IgD-negative memory B cell (primary cell): ENCODE data around the gene DMBX1. TPM values are rescaled to one million over a fixed set of nuclear protein-coding genes. Genes with fewer than 3 reads are reported as not detected.
A peak's percentile ranks its signal among the peaks of the same experiment; 100 is the strongest.

ENCODE experiments used
- H3K27ac Mint-ChIP-seq, 3 donors: one replicate each; pipeline ENCODE4 v1.8.0; 2020 to 2022; ENCODE audit warnings: mild to moderate bottlenecking in 3 of 3, mixed read lengths in 3 of 3, moderate library complexity in 1 of 3
- H3K27me3 Mint-ChIP-seq: one replicate; pipeline ENCODE4 v1.8.0; 2021; ENCODE audit warnings: mixed read lengths
- H3K36me3 Mint-ChIP-seq: one replicate; pipeline ENCODE4 v1.8.0; 2020; ENCODE audit warnings: mild to moderate bottlenecking, mixed read lengths
- H3K4me1 Mint-ChIP-seq, 3 donors: one replicate each; pipeline ENCODE4 v1.8.0; 2020 to 2022; ENCODE audit warnings: mixed read lengths in 3 of 3, mild to moderate bottlenecking in 1 of 3
- H3K4me3 Mint-ChIP-seq, 4 donors: one replicate each; pipeline ENCODE4 v1.8.0; 2020 to 2022; ENCODE audit warnings: mild to moderate bottlenecking in 4 of 4, mixed read lengths in 4 of 4, moderate library complexity in 3 of 4
- H3K9me3 Mint-ChIP-seq, 3 donors: one replicate each; pipeline ENCODE4 v1.8.0; 2020 to 2021; ENCODE audit warnings: mixed read lengths in 3 of 3, mild to moderate bottlenecking in 1 of 3
- polyA plus RNA-seq: library from polyadenylated mRNA; unstranded; fragments of 300-500 nt; fragmentation: Illumina TruSeq; gene quantifications from one replicate; pipeline ENCODE4 v1.2.3, GENCODE V29; 2021

The DMBX1 gene
- polyA plus RNA-seq, 1 donor from 2014 or later: not detected

DNA sequence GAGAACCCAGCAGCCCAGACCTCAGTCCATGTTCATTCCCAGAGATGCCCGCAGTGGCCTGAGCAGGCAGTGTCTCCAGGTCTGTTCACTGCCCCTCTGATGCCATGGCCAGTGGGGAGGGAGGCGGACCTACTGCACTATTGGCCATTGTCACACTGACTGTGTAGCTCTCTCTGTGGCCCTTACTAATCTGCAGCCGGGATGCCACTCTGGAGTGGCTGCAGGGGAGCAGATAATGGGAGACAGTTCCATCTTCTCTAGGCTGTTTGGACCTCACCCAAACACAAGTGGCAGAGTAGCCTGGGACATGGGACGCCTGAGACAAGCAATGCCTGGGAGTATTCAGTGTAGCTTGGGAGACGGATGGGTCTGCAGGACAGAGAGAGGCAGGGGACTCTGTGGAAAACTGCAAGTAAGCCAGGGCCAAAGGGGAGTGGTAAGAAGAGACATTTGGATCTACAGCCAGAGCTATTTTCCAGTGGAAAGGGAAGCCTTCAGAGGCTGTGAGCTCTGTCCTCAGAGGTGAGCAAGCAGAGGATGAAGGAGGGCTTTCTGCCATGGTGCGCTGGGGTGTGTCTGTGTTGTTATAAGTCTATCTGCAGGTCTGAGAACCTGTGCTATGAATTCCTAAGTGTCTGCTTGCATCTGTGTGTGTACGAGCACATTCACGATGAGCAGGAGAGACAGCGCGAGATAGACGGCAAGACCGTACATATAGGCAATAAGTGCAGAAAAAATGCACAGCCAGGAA, 26.7 kb downstream of the DMBX1 start:
- H3K4me3 Mint-ChIP-seq: no peak overlapping the region
- no peak overlapping the region for H3K27ac Mint-ChIP-seq
- H3K9me3 Mint-ChIP-seq: no peaks in the 10 kb centered on the region
- peaks cover 39% of the 10 kb centered on the region for H3K27me3 Mint-ChIP-seq
- H3K36me3 Mint-ChIP-seq: no peaks in the 10 kb centered on the region
- peaks cover 0 to 2% (median 2%) of the 10 kb centered on the region in 3 donors for H3K4me1 Mint-ChIP-seq

- Mint-ChIP-seq H3K27ac (no peak overlapping the region), H3K36me3 (no peaks in the 10 kb centered on the region), H3K4me1 (peaks cover 0 to 5% (median 2%) of the 10 kb centered on the region in 3 donors), H3K9me3 (no peaks in the 10 kb centered on the region), H3K27me3 (peaks cover 35% of the 10 kb centered on the region), H3K4me3 (no peak overlapping the region)
Observed at GRCh38 chr1:46517010-46517600, 27.5 kb downstream of the DMBX1 start.

GRCh38 chr1:46517932-46518498, 28.4 kb downstream of the DMBX1 start:
- Mint-ChIP-seq H3K4me1 (peaks cover 0 to 5% (median 2%) of the 10 kb centered on the region in 3 donors), H3K27ac (no peak overlapping the region), H3K36me3 (no peaks in the 10 kb centered on the region), H3K9me3 (no peaks in the 10 kb centered on the region), H3K27me3 (peaks cover 34% of the 10 kb centered on the region), H3K4me3 (no peak overlapping the region)

- Mint-ChIP-seq H3K4me3 (no peak overlapping the region), H3K27ac (no peak overlapping the region), H3K4me1 (peaks cover 0 to 5% (median 2%) of the 10 kb centered on the region in 3 donors), H3K36me3 (no peaks in the 10 kb centered on the region), H3K27me3 (peaks cover 32% of the 10 kb centered on the region), H3K9me3 (no peaks in the 10 kb centered on the region)
Observed at GRCh38 chr1:46519209-46519608, 29.6 kb downstream of the DMBX1 start.

DNA sequence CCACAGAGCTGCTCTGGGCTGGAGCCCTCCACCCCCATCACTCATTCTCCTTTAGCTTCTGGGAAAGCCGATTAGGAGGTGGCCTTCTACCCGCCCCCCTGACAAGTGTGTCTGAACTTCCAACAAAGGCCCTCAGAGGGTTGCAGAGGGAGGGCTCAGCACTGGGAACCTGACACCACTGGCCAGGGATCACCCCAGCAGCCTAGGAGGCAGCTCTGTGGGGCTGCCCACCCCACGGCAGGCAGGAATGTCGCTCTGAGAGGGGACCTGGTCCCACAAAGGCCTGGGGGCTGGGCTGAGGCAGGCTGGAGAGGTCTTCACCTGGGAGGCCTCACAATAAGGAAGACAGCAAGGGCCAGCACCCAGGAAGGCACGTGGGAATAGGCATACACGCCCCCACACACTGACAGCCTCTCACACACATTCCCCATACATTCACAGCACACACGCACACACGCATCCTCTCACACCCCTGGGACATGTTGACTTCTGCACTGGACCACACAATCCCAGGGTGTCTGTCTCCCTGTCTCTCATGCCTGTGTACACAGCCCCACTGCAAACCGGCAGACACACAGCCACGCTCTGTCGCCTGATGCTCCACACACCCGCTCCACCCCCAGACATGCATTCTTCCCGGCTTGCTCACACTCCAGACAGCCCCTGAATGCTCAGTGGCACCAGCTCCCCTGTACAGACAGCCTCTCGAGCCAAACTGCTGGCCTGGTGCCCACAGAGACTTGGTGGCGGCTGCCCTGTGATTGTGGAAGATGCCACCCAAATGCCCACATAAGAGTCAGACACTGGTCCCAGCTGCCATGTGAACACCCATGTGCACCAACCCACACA, 30.7 kb downstream of the DMBX1 start:
- H3K27ac Mint-ChIP-seq: no peak overlapping the region

GRCh38 chr1:46521414-46521813, 31.8 kb downstream of the DMBX1 start:
- H3K36me3 Mint-ChIP-seq: no peaks in the 10 kb centered on the region
- peak overlapping the region in 1 of 3 donors; percentile 93 for H3K27ac Mint-ChIP-seq
- peaks cover 0 to 5% (median 0%) of the 10 kb centered on the region in 3 donors for H3K4me1 Mint-ChIP-seq
- peaks cover 44% of the 10 kb centered on the region for H3K27me3 Mint-ChIP-seq
- peaks cover 0 to 2% (median 0%) of the 10 kb centered on the region in 3 donors for H3K9me3 Mint-ChIP-seq
- H3K4me3 Mint-ChIP-seq: no peak overlapping the region

More for the DNA sequence above, 30.7 kb downstream of the DMBX1 start:
- peaks cover 34% of the 10 kb centered on the region for H3K27me3 Mint-ChIP-seq
- H3K9me3 Mint-ChIP-seq: no peaks in the 10 kb centered on the region
- H3K36me3 Mint-ChIP-seq: no peaks in the 10 kb centered on the region
- H3K4me1 Mint-ChIP-seq: peaks cover 0 to 5% (median 0%) of the 10 kb centered on the region in 3 donors
- no peak overlapping the region for H3K4me3 Mint-ChIP-seq

DNA sequence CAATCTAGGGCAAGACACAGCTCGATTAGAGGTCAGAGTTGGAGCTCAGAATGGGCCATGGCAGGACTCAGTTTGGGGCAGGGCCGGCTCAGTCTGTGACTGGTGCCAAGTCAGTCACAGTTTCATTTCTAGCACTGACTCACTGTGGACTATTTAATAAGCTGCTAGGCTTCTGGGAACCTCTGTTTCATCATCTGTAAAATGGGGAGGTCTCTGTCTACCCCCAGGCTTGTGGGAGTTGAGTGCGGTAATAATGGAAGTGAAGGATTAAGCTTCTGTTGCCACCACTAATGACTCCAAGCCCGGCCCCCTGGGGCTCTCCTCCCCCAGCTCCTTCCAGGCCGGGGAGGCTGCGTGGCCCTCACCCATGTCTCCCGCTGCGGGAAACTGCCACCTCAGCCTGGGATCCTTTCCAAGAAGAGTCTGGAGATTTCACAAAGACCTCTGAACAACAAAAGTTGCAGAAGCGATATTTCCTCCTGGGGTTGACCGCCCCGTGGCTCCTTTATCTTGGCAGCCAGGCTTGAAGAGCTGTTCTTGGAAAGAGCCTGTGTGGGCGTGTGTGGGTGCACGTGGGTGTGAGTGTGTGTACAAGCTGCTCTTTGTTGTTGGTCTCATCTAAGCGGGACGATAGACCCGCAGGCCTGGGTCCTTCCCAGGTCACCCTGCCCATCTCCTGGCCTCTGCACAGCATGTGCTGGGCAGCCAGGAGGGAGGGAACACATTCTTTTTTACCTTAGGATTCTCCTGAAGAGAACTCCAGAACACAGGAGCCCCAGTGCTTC, 32.7 kb downstream of the DMBX1 start:
- Mint-ChIP-seq H3K9me3 (peaks cover 0 to 2% (median 0%) of the 10 kb centered on the region in 3 donors), H3K27me3 (peaks cover 47% of the 10 kb centered on the region), H3K4me1 (peaks cover 0 to 2% (median 0%) of the 10 kb centered on the region in 3 donors), H3K4me3 (no peak overlapping the region), H3K27ac (no peak overlapping the region), H3K36me3 (no peaks in the 10 kb centered on the region)

GRCh38 chr1:46522969-46523320, 33.3 kb downstream of the DMBX1 start:
- peaks cover 0 to 2% (median 0%) of the 10 kb centered on the region in 3 donors for H3K4me1 Mint-ChIP-seq
- peaks cover 47% of the 10 kb centered on the region for H3K27me3 Mint-ChIP-seq
- no peak overlapping the region for H3K4me3 Mint-ChIP-seq
- no peak overlapping the region for H3K27ac Mint-ChIP-seq
- H3K9me3 Mint-ChIP-seq: peaks cover 0 to 2% (median 0%) of the 10 kb centered on the region in 3 donors
- no peaks in the 10 kb centered on the region for H3K36me3 Mint-ChIP-seq

DNA sequence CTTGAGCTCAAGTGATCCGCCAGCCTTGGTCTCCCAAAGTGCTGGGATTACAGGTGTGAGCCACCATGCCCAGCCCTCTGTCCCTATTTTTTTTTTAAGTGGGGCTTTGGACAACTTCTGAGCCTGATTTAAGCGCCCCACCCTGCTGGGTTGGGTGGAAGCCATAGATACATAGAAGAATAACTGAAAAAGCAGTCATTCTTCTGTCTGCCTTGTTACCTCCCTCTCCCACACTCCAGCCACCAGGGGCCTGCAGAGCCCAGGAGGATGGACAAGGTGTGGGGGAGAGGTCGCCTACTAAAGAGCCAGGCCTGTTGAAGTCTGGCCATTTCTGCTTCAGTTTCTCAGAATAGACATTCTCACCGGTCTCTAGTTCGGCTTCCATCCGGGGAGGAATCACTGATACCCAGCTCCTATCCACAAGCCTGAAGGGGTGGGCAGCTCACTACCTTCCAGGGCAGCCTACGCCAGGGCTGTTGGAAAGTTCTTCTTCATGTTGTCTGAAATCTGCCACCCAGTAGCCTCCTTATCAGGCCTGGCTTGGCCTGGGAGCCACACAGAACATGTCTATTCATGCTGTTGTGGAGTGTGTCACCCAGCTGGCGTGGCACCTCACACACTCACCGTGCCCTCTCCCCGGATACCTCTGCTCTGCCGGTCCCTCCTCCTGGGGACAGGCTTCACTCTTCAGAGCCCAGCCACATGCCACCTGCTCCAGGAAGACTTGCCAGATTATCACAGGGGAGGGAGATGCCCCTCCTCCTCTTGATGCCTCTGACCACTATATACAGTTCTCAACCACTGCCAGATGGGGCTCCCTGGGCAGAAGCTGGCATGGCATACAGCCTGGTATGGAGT, 34.1 kb downstream of the DMBX1 start:
- H3K4me1 Mint-ChIP-seq: peaks cover 0 to 2% (median 0%) of the 10 kb centered on the region in 3 donors
- peaks cover 46% of the 10 kb centered on the region for H3K27me3 Mint-ChIP-seq
- H3K4me3 Mint-ChIP-seq: peak overlapping the region in 1 of 4 donors; percentile 50
- H3K9me3 Mint-ChIP-seq: peaks cover 0 to 2% (median 0%) of the 10 kb centered on the region in 3 donors
- H3K27ac Mint-ChIP-seq: no peak overlapping the region
- H3K36me3 Mint-ChIP-seq: no peaks in the 10 kb centered on the region

- H3K36me3 Mint-ChIP-seq: peaks cover 2% of the 10 kb centered on the region
- H3K4me1 Mint-ChIP-seq: peaks cover 0 to 2% (median 0%) of the 10 kb centered on the region in 3 donors
- no peak overlapping the region for H3K4me3 Mint-ChIP-seq
- H3K27ac Mint-ChIP-seq: no peak overlapping the region
- peaks cover 0 to 2% (median 0%) of the 10 kb centered on the region in 3 donors for H3K9me3 Mint-ChIP-seq
- H3K27me3 Mint-ChIP-seq: peaks cover 53% of the 10 kb centered on the region
Observed at GRCh38 chr1:46524843-46525242, 35.2 kb downstream of the DMBX1 start.

DNA sequence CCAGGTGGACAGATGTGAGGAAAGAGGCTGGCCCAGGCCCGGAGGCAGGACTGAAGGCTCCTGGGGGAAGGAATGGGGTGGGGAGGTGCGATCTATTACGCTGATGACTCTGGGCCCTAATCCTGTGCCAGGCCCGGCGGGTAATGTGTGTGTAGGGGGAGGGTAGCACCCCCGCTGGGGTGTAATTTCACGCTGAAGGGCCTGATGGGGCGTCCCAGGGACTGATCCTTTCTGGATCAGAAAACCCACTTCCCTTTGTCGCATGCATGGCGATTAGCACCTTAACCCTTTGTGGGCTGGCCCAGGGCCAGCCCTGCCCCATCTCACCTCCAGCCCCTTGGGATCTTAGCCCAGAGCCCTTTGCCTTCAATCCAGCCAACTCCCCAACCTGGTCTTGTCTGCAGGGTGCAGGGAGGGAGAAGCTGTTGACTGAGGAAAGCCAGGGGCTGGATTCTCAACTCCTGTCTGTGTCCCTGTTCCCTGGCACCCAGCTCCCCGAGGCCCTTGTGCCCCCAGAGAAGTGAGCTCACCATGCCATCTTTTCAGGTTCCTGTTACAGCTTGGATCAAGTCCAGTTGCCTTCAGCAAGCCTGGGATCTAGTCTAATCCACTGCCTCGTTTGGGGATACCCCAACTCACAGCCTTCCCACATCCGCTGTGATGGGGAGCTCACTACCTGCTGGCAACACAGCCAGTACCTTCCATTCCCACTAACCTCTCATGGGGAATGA, 35.8 kb downstream of the DMBX1 start:
- peaks cover 0 to 2% (median 0%) of the 10 kb centered on the region in 3 donors for H3K9me3 Mint-ChIP-seq
- peaks cover 54% of the 10 kb centered on the region for H3K27me3 Mint-ChIP-seq
- H3K4me1 Mint-ChIP-seq: peaks cover 0 to 2% (median 0%) of the 10 kb centered on the region in 3 donors
- H3K27ac Mint-ChIP-seq: peak overlapping the region in 1 of 3 donors; percentile 69
- peak overlapping the region in 1 of 4 donors; percentile 41 for H3K4me3 Mint-ChIP-seq
- H3K36me3 Mint-ChIP-seq: peaks cover 2% of the 10 kb centered on the region

DNA sequence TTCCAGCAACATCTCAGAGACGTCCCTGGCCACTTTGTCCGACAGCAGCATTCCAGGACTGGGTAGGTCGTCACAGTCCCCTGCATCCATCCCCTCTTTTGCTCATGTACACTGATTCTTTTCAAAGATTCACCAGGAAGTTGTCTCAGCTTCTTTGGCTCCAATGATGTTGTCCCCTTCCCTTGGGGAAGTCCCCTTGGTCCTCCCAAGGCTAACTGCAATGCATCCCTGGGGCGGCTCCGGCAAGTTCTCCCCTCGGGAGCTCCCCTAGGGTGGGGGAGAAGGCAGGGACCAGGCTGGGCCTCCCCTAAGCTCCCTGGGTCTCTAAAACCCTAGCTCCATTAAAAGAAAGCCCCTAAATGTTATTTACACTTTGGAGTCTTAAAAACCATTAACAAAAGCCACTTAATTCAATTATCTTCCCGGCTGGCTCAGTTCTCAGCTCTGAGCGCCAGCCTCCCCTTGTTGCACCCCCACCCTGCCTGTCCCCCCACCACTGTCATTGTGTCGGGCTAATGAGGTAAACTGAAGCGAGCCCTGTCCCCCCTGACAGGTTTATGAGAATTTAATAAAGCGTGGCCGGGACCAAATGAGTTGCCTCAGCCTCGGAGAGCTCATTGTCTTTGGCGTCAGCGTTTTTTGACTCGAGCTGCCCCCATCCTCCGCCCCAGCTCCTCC, 36.5 kb downstream of the DMBX1 start:
- Mint-ChIP-seq H3K4me1 (peaks cover 0 to 2% (median 0%) of the 10 kb centered on the region in 3 donors), H3K9me3 (peaks cover 0 to 2% (median 0%) of the 10 kb centered on the region in 3 donors), H3K36me3 (peaks cover 2% of the 10 kb centered on the region), H3K27me3 (peaks cover 56% of the 10 kb centered on the region), H3K4me3 (peak overlapping the region in 2 of 4 donors; percentile 36 to 41), H3K27ac (peak overlapping the region in 1 of 3 donors; percentile 69)
